Right cardiac atrium (tissue), 5 donors: Measurements from ENCODE around the gene ECM2. TPM values are rescaled to one million over a fixed set of nuclear protein-coding genes. Genes with fewer than 3 reads are reported as not detected.

Experiments used
- ATAC-seq, 2 donors: fragments of 200-7000 bp; cut with Tn5 transposase; one replicate each; pipeline versions ENCODE4 v1.8.0 to v1.9.1; 2020; ENCODE audit warnings: moderate library complexity in 2 of 2, mild to moderate bottlenecking in 1 of 2
- DNase-seq, 3 donors: peaks; one replicate each; pipeline ENCODE4 v3.0.0-alpha.2; 2020
- H3K27ac ChIP-seq: one replicate; pipeline ENCODE4 v1.5.1; 2013; ENCODE audit warnings: mild to moderate bottlenecking, low read length, control low read depth, moderate library complexity
- H3K27me3 ChIP-seq: one replicate; pipeline ENCODE4 v1.6.1; 2013; ENCODE audit not compliant: control insufficient read depth, insufficient read depth
- H3K4me1 ChIP-seq: one replicate; pipeline ENCODE4 v1.6.1; 2013; ENCODE audit warnings: low read length; ENCODE audit not compliant: control insufficient read depth, insufficient read depth
- H3K4me3 ChIP-seq: one replicate; pipeline ENCODE4 v1.5.1; 2013; ENCODE audit warnings: low read length, control low read depth
- H3K9me3 ChIP-seq: one replicate; pipeline ENCODE4 v1.6.1; 2013; ENCODE audit warnings: low read length; ENCODE audit not compliant: control insufficient read depth
- WGBS: extraction: QIAGEN DNeasy Blood & Tissue Kit; methylation state at CpG from one replicate; pipeline ENCODE4 v1.1.7; 2013; 5-methylcytosine and 5-hydroxymethylcytosine counted together
- intact Hi-C, 4 donors: fragments of 100-400 bp; cut with DNase I; formaldehyde crosslinking; loops; one replicate each; pipeline versions ENCODE4 v1.11.0 to v1.14.0; 2022 to 2023
- microRNA-seq, 2 donors: library from miRNA; unstranded; fragments of <30 nt; microRNA quantifications; one replicate each; pipeline ENCODE4 v1.2.0, GENCODE V29; 2020 to 2021
- polyA plus RNA-seq: library from polyadenylated mRNA; stranded (reverse); fragments of 200-250 nt; gene quantifications from one replicate; pipeline ENCODE4 v1.2.3, GENCODE V29; 2013
- total RNA-seq, 4 donors: library from RNA; stranded (reverse); fragmentation: NEBNext Ultra II Directional; extraction: Animal tissue kit (Norgen Biotek cat#: 25700); gene quantifications; one replicate each; pipeline ENCODE4 v1.2.1, GENCODE V29; 2021
- donor health status: healthy with polysubstance abuse.
- donor health status: DM: no; HTN: yes; CAD: no.
- donor health status: DM: no; HTN: no; CAD: no.
- donor health status: DM: no; HTN: yes; CAD: no; lungs with severe emphysema.
- donor health status: DM: yes; HTN: yes; CAD: no.

Gene ECM2
- total and polyA plus RNA-seq, 5 donors = 10.8 to 17.6 (median 12.2) TPM

- no peak overlapping the region for H3K27ac ChIP-seq
- DNase-seq (no peak), ATAC-seq (no peak)
- intact Hi-C loops = no loop called here
- H3K4me3 ChIP-seq = no peak overlapping the region
- no peaks in the 10 kb centered on the region for H3K9me3 ChIP-seq
- H3K27me3 ChIP-seq = no peaks in the 10 kb centered on the region
- H3K4me1 ChIP-seq = no peaks in the 10 kb centered on the region
- 93% methylated on average over 4 of the region's 4 CpGs for WGBS
These were observed 78.2 kb downstream of the ECM2 start for GRCh38 chr9:92457576-92457975.

DNA sequence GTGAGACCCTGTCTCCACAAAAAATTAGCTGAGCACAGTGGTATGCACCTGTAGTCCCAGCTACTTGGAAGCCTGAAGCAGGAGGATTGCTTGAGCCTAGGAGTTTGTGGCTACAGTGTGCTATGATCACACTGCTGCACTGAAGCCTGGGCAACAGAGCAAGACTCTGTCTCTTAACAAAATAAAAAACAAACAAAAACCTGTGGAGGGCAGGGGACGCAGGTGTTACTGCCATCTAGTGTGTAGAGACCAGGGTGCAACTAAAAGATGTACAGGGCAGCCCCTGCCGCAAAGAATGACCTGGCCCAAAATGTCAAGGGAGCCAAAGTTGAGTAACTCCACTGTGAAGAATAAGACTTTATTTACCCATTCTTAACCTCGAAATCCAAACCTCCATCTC, 80.6 kb downstream of the ECM2 start:
- no peak overlapping the region for H3K4me3 ChIP-seq
- H3K27me3 ChIP-seq = no peaks in the 10 kb centered on the region
- DNase-seq = no peak
- no peaks in the 10 kb centered on the region for H3K9me3 ChIP-seq
- WGBS = 85% methylated on average over 3 of the region's 3 CpGs
- ATAC-seq = no peak
- no peaks in the 10 kb centered on the region for H3K4me1 ChIP-seq
- H3K27ac ChIP-seq = no peak overlapping the region
- intact Hi-C loops = no loop called here

GRCh38 chr9:92446536-92446935, 89.3 kb downstream of the ECM2 start:
- H3K9me3 ChIP-seq = no peaks in the 10 kb centered on the region
- no peaks in the 10 kb centered on the region for H3K4me1 ChIP-seq
- no peaks in the 10 kb centered on the region for H3K27me3 ChIP-seq
- H3K27ac ChIP-seq = no peak overlapping the region
- intact Hi-C loops = no loop called here
- no peak overlapping the region for H3K4me3 ChIP-seq
- ATAC-seq = no peak
- no peak for DNase-seq

Small RNAs within 50 kb of the gene (microRNA-seq; reads per million reads assigned to microRNA genes)
- 0 reads per million in 2 donors for gene MIR4670

Other genes with a start within 250 kb of the ECM2 start
- gene IARS1, start 242.3 kb downstream of the ECM2 start, total RNA-seq = 10 to 100 TPM; 46.4 to 67.2 (median 55.1) TPM
- gene IARS1, start 242.3 kb downstream of the ECM2 start, polyA plus RNA-seq = 16.5 TPM
- gene NOL8, start 210.6 kb downstream of the ECM2 start, total RNA-seq = 10 to 100 TPM; 15.7 to 19.0 (median 16.3) TPM
- gene NOL8, start 210.6 kb downstream of the ECM2 start, polyA plus RNA-seq = 10.9 TPM
- 1 to 10 TPM; 2.0 to 4.0 (median 3.0) TPM for gene CENPP, start 210.0 kb downstream of the ECM2 start, total RNA-seq
- gene CENPP, start 210.0 kb downstream of the ECM2 start, polyA plus RNA-seq = 2.0 TPM
- 10 to 100 TPM; 27.7 to 45.0 (median 36.9) TPM for gene OGN, start 131.4 kb downstream of the ECM2 start, total RNA-seq
- 18.6 TPM for gene OGN, start 131.4 kb downstream of the ECM2 start, polyA plus RNA-seq
- 10 to 100 TPM; 13.5 to 19.6 (median 15.7) TPM for gene OMD, start 111.5 kb downstream of the ECM2 start, total RNA-seq
- 11.7 TPM for gene OMD, start 111.5 kb downstream of the ECM2 start, polyA plus RNA-seq
- 10 to 100 TPM in 2 of 4 donors, 1 to 10 TPM in 2; 7.9 to 18.8 (median 11.4) TPM for gene ASPN, start 53.5 kb downstream of the ECM2 start, total RNA-seq
- 7.0 TPM for gene ASPN, start 53.5 kb downstream of the ECM2 start, polyA plus RNA-seq
- 10 to 100 TPM; 10.2 to 20.9 (median 11.6) TPM for gene IPPK, start 134.1 kb upstream of the ECM2 start, total RNA-seq
- gene IPPK, start 134.1 kb upstream of the ECM2 start, polyA plus RNA-seq = 8.6 TPM
- 10 to 100 TPM; 29.5 to 36.0 (median 33.8) TPM for gene BICD2, start 228.8 kb upstream of the ECM2 start, total RNA-seq
- gene BICD2, start 228.8 kb upstream of the ECM2 start, polyA plus RNA-seq = 20.0 TPM